ENCODE results near the gene ATP11A.

The ATP11A gene

GRCh38 chr13:112765731-112766130, 75.9 kb downstream of the ATP11A start:
- Histone ChIP-seq H3K4me3 (ENCODE audit: low read depth, low read length) (no peak overlapping the region), H3K27ac (ENCODE audit: extremely low read depth, low read depth, low read length) (no peak overlapping the region), H3K9me3 (ENCODE audit: control insufficient read depth, insufficient read depth, low read depth, low read length) (no peaks in the 10 kb centered on the region), H3K4me1 (ENCODE audit: control insufficient read depth, insufficient read depth, low read length) (no peaks in the 10 kb centered on the region; the same call in 1 of the 2 replicates), H3K36me3 (ENCODE audit: control insufficient read depth in 2 of 2, insufficient read depth in 1 of 2, low read length in 2 of 2) (no peaks in the 10 kb centered on the region)
- no peak for TF ChIP-seq ZNF19 (tag by site-specific recombination; IDR thresholded peaks at IDR 0.05; ENCODE audit: low read depth)
- no peak for TF ChIP-seq ZNF10 (tag by site-specific recombination; IDR thresholded peaks at IDR 0.05)
- no peak for TF ChIP-seq CTCF (tag by site-specific recombination; IDR thresholded peaks at IDR 0.05)
- ChIA-PET POLR2A (no interaction called here), CTCF (no interaction called here)

GRCh38 chr13:112766336-112766735, 76.5 kb downstream of the ATP11A start:
- Histone ChIP-seq H3K27ac (ENCODE audit: extremely low read depth, low read depth, low read length) (no peak overlapping the region), H3K4me3 (ENCODE audit: low read depth, low read length) (no peak overlapping the region), H3K4me1 (ENCODE audit: control insufficient read depth, insufficient read depth, low read length) (peaks cover 1% of the 10 kb centered on the region), H3K36me3 (ENCODE audit: control insufficient read depth in 2 of 2, insufficient read depth in 1 of 2, low read length in 2 of 2) (no peaks in the 10 kb centered on the region), H3K9me3 (ENCODE audit: control insufficient read depth, insufficient read depth, low read depth, low read length) (no peaks in the 10 kb centered on the region)
- CTCF ChIA-PET, result no interaction called here
- TF ChIP-seq ZNF112 (tag by site-specific recombination; IDR thresholded peaks at IDR 0.05) (no peak), ZNF121 (tag by site-specific recombination; IDR thresholded peaks at IDR 0.05) (no peak), ZNF223 (tag by site-specific recombination; IDR thresholded peaks at IDR 0.05) (no peak), ZNF366 (tag by site-specific recombination; conservative IDR thresholded peaks at IDR 0.05) (no peak), ZBTB7A (tag by site-specific recombination; IDR thresholded peaks at IDR 0.05; ENCODE audit: low read depth) (no peak), TCF7L2 (IDR thresholded peaks at IDR 0.05; ENCODE audit: borderline replicate concordance, low read depth, low read length) (no peak), ZBTB17 (tag by site-specific recombination; IDR thresholded peaks at IDR 0.05) (no peak), ZEB2 (tag by site-specific recombination; IDR thresholded peaks at IDR 0.05) (no peak), MYNN (tag by site-specific recombination; IDR thresholded peaks at IDR 0.05; ENCODE audit: borderline replicate concordance) (no peak)
- POLR2A ChIA-PET, result no interaction called here

- ChIA-PET CTCF (no interaction called here), POLR2A (no interaction called here)
- peaks cover 10% of the 10 kb centered on the region for H3K4me1 ChIP-seq (ENCODE audit: control insufficient read depth, insufficient read depth, low read length)
- no peak for TF ChIP-seq ZNF501 (tag by site-specific recombination; IDR thresholded peaks at IDR 0.05)
- no peak for TF ChIP-seq KLF16 (tag by site-specific recombination; IDR thresholded peaks at IDR 0.05)
- TF ChIP-seq ZNF132 (tag by site-specific recombination; IDR thresholded peaks at IDR 0.05; ENCODE audit: borderline replicate concordance), result no peak
- no peak for TF ChIP-seq ZNF24 (tag by site-specific recombination; IDR thresholded peaks at IDR 0.05)
- TF ChIP-seq ZNF76 (tag by site-specific recombination; IDR thresholded peaks at IDR 0.05; ENCODE audit: borderline replicate concordance, low read depth), result no peak
- no peak for TF ChIP-seq ZNF843 (tag by site-specific recombination; IDR thresholded peaks at IDR 0.05)
- no peak for TF ChIP-seq ZBTB21 (tag by site-specific recombination; IDR thresholded peaks at IDR 0.05)
- TF ChIP-seq KLF1 (tag by site-specific recombination; IDR thresholded peaks at IDR 0.05), result no peak
- no peak for TF ChIP-seq SP3 (tag by site-specific recombination; IDR thresholded peaks at IDR 0.05)
- TF ChIP-seq ZNF629 (tag by site-specific recombination; IDR thresholded peaks at IDR 0.05), result no peak
- no peak for TF ChIP-seq ZNF292 (tag by site-specific recombination; IDR thresholded peaks at IDR 0.05; ENCODE audit: borderline replicate concordance, low read depth)
- TF ChIP-seq ZNF624 (tag by site-specific recombination; IDR thresholded peaks at IDR 0.05), result no peak
- no peak for TF ChIP-seq PBX3 (CRISPR knock-in tag; IDR thresholded peaks at IDR 0.05)
- no peak for TF ChIP-seq BCL11A (tag by site-specific recombination; IDR thresholded peaks at IDR 0.05; ENCODE audit: low read depth)
- no peak for TF ChIP-seq PRDM1 (tag by site-specific recombination; IDR thresholded peaks at IDR 0.05)
- no peak for TF ChIP-seq ZSCAN23 (tag by site-specific recombination; IDR thresholded peaks at IDR 0.05)
- TF ChIP-seq ZNF623 (tag by site-specific recombination; IDR thresholded peaks at IDR 0.05), result no peak
- no peak overlapping the region for H3K27ac ChIP-seq (ENCODE audit: extremely low read depth, low read depth, low read length)
- no peaks in the 10 kb centered on the region for H3K9me3 ChIP-seq (ENCODE audit: control insufficient read depth, insufficient read depth, low read depth, low read length)
- H3K36me3 ChIP-seq (ENCODE audit: control insufficient read depth in 2 of 2, insufficient read depth in 1 of 2, low read length in 2 of 2), result no peaks in the 10 kb centered on the region
- no peak overlapping the region for H3K4me3 ChIP-seq (ENCODE audit: low read depth, low read length)
Measured at GRCh38 chr13:112767506-112768471, 78.0 kb downstream of the ATP11A start.

Measured in HEK293 (cell line).